GM21825 (cell line): Measurements from ENCODE around the gene ARHGAP20.
"Not testable (repeated sequence)": the region's sequence is repeated elsewhere in the genome, so short reads cannot be mapped to it uniquely, and the experiment has no call there.

Source experiments
- ATAC-seq: cut with Tn5 transposase; IDR thresholded peaks from one replicate; pipeline ENCODE4 v1.9.1; 2021; ENCODE audit warnings: mild to moderate bottlenecking, moderate library complexity; ENCODE audit not compliant: unreplicated experiment

ARHGAP20 gene

GRCh38 chr11:110716361-110716760 is 4.1 kb upstream of the ARHGAP20 start:
- no peak for ATAC-seq

GRCh38 chr11:110715541-110715940 is 3.3 kb upstream of the ARHGAP20 start:
- ATAC-seq: no peak

GRCh38 chr11:110713449-110713776 is 1.2 kb upstream of the ARHGAP20 start:
- no peak for ATAC-seq

- ATAC-seq: peak; percentile 16
Measured at GRCh38 chr11:110712659-110713448, 617 bp upstream of the ARHGAP20 start.

GRCh38 chr11:110711448-110711775 is 825 bp downstream of the ARHGAP20 start:
- ATAC-seq: no peak

- no peak for ATAC-seq
Measured at GRCh38 chr11:110710628-110711381, 1.4 kb downstream of the ARHGAP20 start.

- no peak for ATAC-seq
Measured at GRCh38 chr11:110704210-110704864, 7.9 kb downstream of the ARHGAP20 start.

GRCh38 chr11:110691926-110692325 is 20.3 kb downstream of the ARHGAP20 start:
- no peak for ATAC-seq

- ATAC-seq: no peak
Measured at GRCh38 chr11:110689306-110689705, 22.9 kb downstream of the ARHGAP20 start.

GRCh38 chr11:110679323-110679975 is 32.8 kb downstream of the ARHGAP20 start:
- ATAC-seq: no peak

GRCh38 chr11:110675548-110675947 is 36.7 kb downstream of the ARHGAP20 start:
- no peak for ATAC-seq

GRCh38 chr11:110665689-110666465 is 46.4 kb downstream of the ARHGAP20 start:
- no peak for ATAC-seq

- ATAC-seq: no peak
Measured at GRCh38 chr11:110655967-110656366, 56.3 kb downstream of the ARHGAP20 start.

GRCh38 chr11:110654456-110654855 is 57.8 kb downstream of the ARHGAP20 start:
- no peak for ATAC-seq

GRCh38 chr11:110645253-110645652 is 67.0 kb downstream of the ARHGAP20 start:
- ATAC-seq: no peak

- no peak for ATAC-seq
Measured at GRCh38 chr11:110634370-110634769, 77.9 kb downstream of the ARHGAP20 start.

GRCh38 chr11:110631551-110631950 is 80.7 kb downstream of the ARHGAP20 start:
- ATAC-seq: no peak

GRCh38 chr11:110629594-110629993 is 82.6 kb downstream of the ARHGAP20 start:
- ATAC-seq: no peak

- no peak for ATAC-seq
Measured at GRCh38 chr11:110621826-110622225, 90.4 kb downstream of the ARHGAP20 start.

GRCh38 chr11:110619366-110619765 is 92.9 kb downstream of the ARHGAP20 start:
- not testable (repeated sequence) for ATAC-seq

GRCh38 chr11:110614031-110614430 is 98.2 kb downstream of the ARHGAP20 start:
- ATAC-seq: no peak
